ENCODE data around the gene CACNA2D4.
"Not testable (repeated sequence)": the region's sequence is repeated elsewhere in the genome, so short reads cannot be mapped to it uniquely, and the experiment has no call there.

Gene CACNA2D4

DNA sequence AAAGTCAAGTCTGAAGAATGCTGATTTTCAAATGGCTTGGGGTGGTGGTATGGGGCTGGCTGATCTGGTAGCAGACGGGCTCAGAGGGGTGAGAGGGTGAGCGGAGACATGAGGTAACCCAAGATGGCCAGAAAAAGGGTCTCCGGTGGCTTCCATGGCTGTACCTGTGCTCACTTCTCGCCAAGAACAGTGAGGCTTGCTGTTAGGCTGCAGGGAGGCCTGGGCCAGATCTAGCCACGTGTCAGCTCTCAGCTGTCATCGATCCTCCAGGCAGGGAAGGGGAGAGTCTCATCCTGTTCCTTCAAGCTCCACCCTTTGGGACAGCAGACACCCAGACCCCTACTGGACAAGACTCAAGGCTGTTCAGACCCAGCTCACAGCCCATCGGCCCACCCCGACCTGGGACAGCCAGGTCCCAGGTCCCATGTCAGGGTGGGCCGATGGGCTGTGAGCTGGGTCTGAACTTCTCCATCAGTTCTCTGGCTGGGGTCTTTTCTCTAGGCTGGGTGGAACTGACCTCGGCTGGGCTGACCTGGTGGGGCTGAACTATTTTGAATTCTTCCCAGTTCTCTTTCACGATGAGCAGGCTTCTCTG lies 89.0 kb downstream of the CACNA2D4 start:
- no peak for DNase-seq

DNA sequence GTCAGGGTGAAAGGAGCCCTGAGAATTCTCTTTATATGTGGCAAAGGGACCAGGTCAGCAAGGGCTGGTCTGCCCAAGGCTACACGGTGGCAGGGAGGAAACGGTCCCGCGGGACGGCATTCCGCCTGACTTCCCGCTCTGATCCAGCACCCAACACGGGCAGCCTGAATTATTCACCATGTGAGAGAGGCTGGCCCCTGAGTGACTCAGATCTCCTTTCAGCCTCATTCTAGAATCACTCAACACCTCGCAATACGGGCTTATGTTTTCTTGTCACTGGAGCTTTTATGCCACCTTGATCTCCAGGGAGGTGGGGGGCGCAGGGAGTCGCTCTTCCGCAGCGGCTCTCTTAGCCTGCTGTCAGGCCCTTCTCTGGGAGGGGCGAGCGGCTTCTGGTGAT lies 89.6 kb downstream of the CACNA2D4 start:
- no peak for DNase-seq

DNA sequence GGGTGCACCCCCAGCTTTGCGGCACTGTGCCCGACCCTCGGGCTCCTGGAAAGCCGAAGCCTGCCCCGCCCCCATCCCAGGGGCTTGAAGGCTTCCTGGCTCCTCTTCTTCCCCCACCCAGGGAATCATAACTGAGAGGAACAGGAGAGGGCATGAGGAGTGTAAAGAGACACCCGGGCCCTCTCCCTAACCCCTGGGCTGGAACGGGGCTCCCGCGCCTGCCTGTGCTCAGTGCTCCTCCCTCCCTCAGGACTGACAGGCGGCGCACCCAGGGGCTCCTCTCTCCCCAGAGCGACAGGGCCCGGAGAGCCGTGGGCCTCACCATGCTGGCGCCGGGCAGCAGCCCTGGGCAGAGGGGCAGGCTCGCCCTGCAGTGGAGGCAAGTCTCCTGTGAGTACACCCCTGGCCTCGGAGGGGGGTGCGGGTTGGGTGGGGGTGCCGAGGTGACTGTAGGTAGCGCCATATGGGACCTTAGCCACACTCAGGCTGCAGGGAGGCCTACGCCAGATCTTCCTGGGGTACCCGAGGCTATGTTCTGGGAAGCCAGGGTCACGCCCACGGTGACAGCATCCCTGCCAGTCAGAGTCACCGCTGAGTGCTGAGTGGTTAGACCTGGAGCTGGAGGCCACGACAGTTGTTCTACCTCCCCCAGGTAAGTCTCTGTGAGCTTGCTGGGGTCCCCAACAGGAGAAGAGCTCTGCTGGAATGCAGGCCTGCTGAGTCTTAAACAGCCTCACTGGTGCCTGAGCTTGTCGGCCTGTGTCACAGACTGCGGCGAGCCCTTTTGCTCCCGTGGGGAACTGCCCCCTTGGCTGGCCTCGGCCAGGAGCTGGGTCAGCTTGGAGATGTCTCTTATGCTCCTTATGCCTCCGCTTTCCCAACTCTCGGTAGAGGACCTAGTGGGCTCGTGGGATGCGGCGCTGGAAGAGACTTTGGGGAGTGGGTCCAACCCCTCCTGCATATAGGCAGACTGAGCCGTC lies 90.3 kb downstream of the CACNA2D4 start:
- DNase-seq: no peak

DNA sequence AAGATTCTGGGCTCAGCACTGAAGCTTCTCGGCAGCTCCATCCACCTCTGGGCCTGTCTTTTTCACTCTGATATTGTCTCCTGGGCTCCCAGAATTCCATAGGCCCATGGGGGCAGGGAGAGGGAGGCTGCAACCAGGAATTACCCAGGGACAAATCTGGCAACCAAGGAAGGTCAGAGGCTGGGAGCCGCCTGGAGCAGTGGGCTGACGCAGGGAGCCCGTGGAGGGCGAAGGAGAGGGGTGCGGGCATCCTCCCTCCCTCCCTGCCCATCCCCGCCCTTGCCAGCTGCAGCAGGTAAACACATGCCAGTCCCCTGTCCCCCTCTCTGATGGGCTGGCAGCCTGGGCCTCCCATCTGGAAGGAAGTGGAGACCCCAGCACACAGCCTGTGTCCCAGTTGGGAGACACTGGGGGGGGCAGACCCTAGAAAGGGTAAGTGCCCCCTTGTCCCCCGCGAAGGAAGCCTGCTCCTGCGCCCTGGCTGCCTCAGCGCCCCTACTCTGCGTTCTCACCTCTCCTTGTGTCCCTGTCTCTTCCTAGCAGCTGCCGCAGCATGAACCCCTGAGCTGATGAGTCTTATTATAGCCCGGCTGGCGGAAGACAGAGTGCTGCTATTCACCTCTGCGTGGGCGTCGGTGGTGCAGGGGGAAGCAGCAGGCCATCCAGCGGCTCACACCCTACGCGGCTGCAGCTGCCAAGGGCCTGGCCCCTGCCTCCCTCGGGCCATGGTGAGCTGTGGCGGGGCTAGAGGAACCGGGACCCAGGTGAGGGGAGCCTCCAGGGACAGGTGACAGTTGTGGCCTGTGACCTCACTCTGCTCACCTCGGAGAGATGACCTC lies 91.4 kb downstream of the CACNA2D4 start:
- no peak for DNase-seq

- DNase-seq: no peak
Observed at GRCh38 chr12:1826401-1826800, 92.1 kb downstream of the CACNA2D4 start.

- DNase-seq: no peak
Observed at GRCh38 chr12:1825382-1826102, 92.9 kb downstream of the CACNA2D4 start.

DNA sequence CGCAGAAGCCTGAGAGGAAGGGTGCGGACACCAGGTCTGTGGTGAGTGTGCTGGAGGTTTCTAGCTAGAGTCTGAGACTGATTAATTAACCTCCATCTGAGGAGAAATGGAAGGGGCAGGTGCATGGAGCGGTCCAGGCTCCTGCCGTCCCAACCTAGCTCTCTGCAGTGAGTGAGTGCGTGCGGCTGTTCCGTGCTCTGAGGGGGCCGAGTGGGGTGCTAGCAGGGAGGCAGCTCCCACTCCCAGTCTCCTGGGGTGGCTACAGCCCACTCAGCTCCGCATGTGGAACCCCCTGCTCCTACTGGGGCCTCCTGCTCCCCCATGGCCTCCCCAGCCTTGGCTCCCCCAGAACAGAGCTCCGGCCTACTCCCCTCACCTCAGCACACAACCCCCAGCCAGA lies 95.2 kb downstream of the CACNA2D4 start:
- DNase-seq: no peak

DNA sequence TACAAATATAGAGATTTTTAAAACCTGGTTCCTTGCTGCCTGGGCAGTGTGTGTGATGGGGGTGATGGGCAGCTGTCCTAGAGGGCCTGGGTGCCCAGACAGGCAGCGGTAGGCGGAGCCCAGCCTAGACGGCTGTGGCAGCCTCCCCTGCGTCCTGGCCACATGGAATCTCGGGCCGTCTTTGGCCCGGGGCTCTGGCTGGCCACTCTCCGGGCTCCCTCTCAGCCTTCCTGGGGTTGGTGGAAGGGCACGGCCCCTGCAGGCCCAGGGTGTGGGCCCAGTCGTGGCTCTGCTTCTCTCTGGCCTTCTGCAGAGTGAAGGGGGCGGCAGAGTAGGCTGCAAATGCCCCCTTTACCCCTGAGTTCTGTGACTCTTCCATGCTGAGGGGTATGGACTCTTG lies 95.8 kb downstream of the CACNA2D4 start:
- no peak for DNase-seq

- no peak for DNase-seq
Observed at GRCh38 chr12:1821805-1822204, 96.6 kb downstream of the CACNA2D4 start.

GRCh38 chr12:1820896-1821291 lies 97.6 kb downstream of the CACNA2D4 start:
- no peak for DNase-seq

- no peak for DNase-seq
Observed at GRCh38 chr12:1820191-1820895, 98.1 kb downstream of the CACNA2D4 start, which contains the start of gene LRTM2. Gene LRTM2 (plus strand): TSS chr12:1820565. CDS start chr12:1828149, 7,584 bp downstream.

DNA sequence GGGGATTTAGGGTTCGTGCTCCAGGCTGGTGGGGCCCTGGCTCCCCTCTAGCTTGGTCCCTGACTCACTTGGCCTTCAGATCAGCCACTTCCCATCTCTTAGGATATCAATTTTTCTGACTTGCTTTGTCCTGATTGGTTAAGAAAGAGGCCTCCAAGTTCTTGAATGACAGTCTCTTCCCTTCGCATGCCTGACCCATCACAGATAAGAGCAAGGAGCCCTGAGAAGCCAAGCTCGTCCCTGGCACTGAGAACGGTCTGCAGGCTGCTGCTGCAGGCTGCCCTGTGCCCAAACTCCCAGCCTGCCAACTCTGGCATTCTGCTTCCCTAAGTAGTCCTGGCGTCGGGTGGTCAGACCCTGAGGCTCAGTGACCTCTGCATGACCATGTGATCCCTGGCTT lies 98.9 kb downstream of the CACNA2D4 start:
- no peak for DNase-seq

GRCh38 chr12:1819050-1819449 lies 99.4 kb downstream of the CACNA2D4 start:
- no peak for DNase-seq

DNA sequence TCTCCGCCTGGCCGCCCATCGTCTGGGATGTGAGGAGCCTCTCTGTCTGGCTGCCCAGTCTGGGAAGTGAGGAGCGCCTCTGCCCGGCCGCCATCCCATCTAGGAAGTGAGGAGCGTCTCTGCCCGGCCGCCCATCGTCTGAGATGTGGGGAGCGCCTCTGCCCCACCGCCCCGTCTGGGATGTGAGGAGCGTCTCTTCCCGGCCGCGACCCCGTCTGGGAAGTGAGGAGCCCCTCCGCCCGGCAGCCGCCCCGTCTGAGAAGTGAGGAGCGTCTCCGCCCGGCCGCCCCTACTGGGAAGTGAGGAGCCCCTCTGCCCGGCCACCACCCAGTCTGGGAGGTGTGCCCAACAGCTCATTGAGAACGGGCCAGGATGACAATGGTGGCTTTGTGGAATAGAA lies 100.5 kb downstream of the CACNA2D4 start:
- not testable (repeated sequence) for DNase-seq

- no peak for DNase-seq
Observed at GRCh38 chr12:1816730-1817348, 101.6 kb downstream of the CACNA2D4 start.

DNA sequence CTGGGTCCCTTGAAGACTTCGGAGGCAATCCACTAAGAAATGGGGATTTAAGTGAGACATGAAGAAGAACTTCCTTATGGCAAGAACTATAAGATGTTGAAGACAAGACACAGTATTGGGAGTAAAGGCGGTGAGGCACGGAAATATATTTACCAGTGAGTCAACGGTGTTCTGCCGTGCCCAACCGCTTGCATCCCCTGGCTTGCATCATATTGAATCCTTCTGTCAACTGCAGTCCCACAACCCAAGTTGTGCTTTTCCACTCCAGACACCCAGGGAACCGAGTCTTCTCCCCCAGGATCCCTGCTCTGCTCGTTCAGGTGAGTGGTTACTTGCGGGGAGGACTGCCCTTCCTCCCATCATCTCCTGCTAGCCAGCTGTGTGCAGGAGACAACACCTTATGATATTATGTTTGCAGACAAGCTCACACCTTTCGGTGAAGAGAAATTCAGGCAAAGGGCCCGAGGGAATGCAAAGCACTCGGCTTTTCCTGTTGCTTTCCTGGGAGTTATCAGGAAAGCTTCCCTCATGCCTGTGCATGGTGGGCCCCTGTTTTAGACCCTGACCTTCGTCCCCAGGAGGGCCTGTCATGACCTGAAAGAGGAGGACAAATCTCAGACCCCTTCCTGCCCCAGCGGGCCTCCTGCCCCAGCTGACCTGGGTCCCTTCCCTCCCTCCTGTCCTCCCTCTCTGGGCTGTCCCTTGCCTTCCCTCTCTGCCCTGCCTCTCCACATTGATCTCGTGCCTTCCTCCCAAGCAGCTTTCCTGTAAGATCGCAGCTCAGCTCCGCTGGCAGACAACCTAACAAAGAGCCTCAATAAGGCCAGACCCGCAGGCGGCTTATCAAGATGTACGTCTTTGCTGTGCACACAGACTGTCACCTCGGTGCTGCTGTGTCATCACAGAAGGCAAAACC lies 102.4 kb downstream of the CACNA2D4 start:
- no peak for DNase-seq

DNA sequence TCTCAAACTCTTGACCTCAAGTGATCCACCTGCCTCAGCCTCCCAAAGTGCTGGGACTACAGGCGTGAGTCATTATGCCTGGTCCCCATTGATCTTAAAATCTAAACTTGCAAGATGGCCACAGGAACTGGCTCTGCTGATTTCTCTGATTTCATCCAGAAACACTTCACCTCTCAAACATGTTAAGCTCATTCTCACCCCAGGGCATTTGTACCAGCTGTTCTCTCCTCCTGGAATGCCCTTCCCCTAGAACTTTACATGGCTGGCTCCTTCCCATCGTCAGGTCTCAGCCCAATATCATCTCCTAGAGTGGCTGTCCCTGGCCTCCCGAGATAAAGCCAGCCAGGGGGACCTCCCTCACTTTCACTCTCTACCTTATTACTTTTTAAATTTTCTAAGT lies 103.3 kb downstream of the CACNA2D4 start:
- DNase-seq: no peak

DNA sequence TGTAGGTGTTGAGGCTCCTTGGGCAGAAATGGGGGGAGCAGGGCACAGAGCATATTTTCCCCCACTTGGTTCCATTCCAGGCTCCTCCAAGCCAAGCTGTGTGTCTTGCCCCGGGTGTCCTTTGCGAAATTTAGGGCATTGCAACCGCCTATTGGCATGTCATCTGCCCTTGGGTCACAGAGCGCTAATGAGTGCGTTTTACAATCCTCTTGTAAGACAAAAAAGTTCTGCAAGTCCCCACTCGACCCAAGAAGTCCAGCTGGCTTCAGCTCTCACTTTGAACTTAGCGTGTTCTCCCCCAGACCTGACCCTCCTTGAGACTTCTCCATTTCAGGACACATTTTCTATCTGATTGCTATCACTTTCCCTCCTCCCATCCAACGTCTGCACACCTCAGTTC lies 104.2 kb downstream of the CACNA2D4 start:
- no peak for DNase-seq

- DNase-seq: peak; percentile 18
Observed at GRCh38 chr12:1812650-1813302, 105.7 kb downstream of the CACNA2D4 start.

GRCh38 chr12:1811948-1812291 lies 106.5 kb downstream of the CACNA2D4 start:
- no peak for DNase-seq

All from CD4-positive, alpha-beta T cell treated with Interleukin-12 subunit alpha and Interleukin-12 subunit beta, for 1 hour (primary cell).